Measurements from ENCODE around the gene TNS3. TPM values are rescaled to one million over a fixed set of nuclear protein-coding genes. Genes with fewer than 3 reads are reported as not detected.

Gene TNS3
- total RNA-seq, 1 experiment from 2014 or later: 533 TPM

- intact Hi-C loops (cut with micrococcal nuclease; ENCODE audit: unreplicated experiment): no loop called here
- Histone ChIP-seq H3K36me3 (ENCODE audit: control insufficient read depth, insufficient read depth, low read length) (peaks cover 30% of the 10 kb centered on the region), H3K27me3 (ENCODE audit: control insufficient read depth, insufficient read depth, low read length) (no peaks in the 10 kb centered on the region), H3K4me3 (ENCODE audit: low read depth in 2 of 2, low read length in 2 of 2) (no peak overlapping the region), H3K4me1 (ENCODE audit: control insufficient read depth, insufficient read depth, low read length) (peaks cover 44% of the 10 kb centered on the region), H3K9me3 (ENCODE audit: control insufficient read depth, insufficient read depth, low read depth, low read length) (no peaks in the 10 kb centered on the region), H3K27ac (ENCODE audit: low read length) (no peak overlapping the region)
- DNase-seq (ENCODE audit: low read depth, low spot score) (no peak), ATAC-seq (no peak)
- ChIA-PET CTCF (no interaction called here), POLR2A (no interaction called here)
- BruUV-seq (replicated peaks): no TSS peak
- no peak for TF ChIP-seq POLR2AphosphoS5 (IDR thresholded peaks at IDR 0.05; ENCODE audit: low read depth, low read length)
- no peak for TF ChIP-seq REST (IDR thresholded peaks at IDR 0.05; ENCODE audit: insufficient read depth in 1 of 2, low read depth in 2 of 2, low read length in 1 of 2)
- TF ChIP-seq CTCF (IDR thresholded peaks at IDR 0.05): no peak
- no peak for TF ChIP-seq SIN3A (IDR thresholded peaks at IDR 0.05; ENCODE audit: borderline replicate concordance, insufficient read depth, low read depth, low read length)
- no peak for TF ChIP-seq TCF7L2 (IDR thresholded peaks at IDR 0.05; ENCODE audit: low read depth, low read length)
- in situ Hi-C loops (cut with HindIII; ENCODE audit: low pct_unique_long_range_greater_than_20kb, low sequenced_read_pairs): no loop called here
These were observed 255.7 kb downstream of the TNS3 start for GRCh38 chr7:47326220-47326619.

GRCh38 chr7:47325337-47325736 is 256.6 kb downstream of the TNS3 start:
- intact Hi-C loops (cut with micrococcal nuclease; ENCODE audit: unreplicated experiment) (no loop called here), in situ Hi-C loops (cut with HindIII; ENCODE audit: low pct_unique_long_range_greater_than_20kb, low sequenced_read_pairs) (no loop called here)
- BruUV-seq (replicated peaks): no TSS peak
- peaks cover 34% of the 10 kb centered on the region for H3K36me3 ChIP-seq (ENCODE audit: control insufficient read depth, insufficient read depth, low read length)
- ChIA-PET CTCF (no interaction called here), POLR2A (no interaction called here)
- H3K27me3 ChIP-seq (ENCODE audit: control insufficient read depth, insufficient read depth, low read length): no peaks in the 10 kb centered on the region
- TF ChIP-seq TCF7L2 (IDR thresholded peaks at IDR 0.05; ENCODE audit: low read depth, low read length) (no peak), CTCF (IDR thresholded peaks at IDR 0.05) (no peak), POLR2AphosphoS5 (IDR thresholded peaks at IDR 0.05; ENCODE audit: low read depth, low read length) (no peak), REST (IDR thresholded peaks at IDR 0.05; ENCODE audit: insufficient read depth in 1 of 2, low read depth in 2 of 2, low read length in 1 of 2) (no peak), SIN3A (IDR thresholded peaks at IDR 0.05; ENCODE audit: borderline replicate concordance, insufficient read depth, low read depth, low read length) (no peak)
- DNase-seq (ENCODE audit: low read depth, low spot score) (no peak), ATAC-seq (no peak)
- peaks cover 42% of the 10 kb centered on the region for H3K4me1 ChIP-seq (ENCODE audit: control insufficient read depth, insufficient read depth, low read length)
- no peaks in the 10 kb centered on the region for H3K9me3 ChIP-seq (ENCODE audit: control insufficient read depth, insufficient read depth, low read depth, low read length)
- no peak overlapping the region for H3K27ac ChIP-seq (ENCODE audit: low read length)
- no peak overlapping the region for H3K4me3 ChIP-seq (ENCODE audit: low read depth in 2 of 2, low read length in 2 of 2)
